Natural killer cell (primary cell): ENCODE measurements around the gene PPME1. TPM values are rescaled to one million over a fixed set of nuclear protein-coding genes. Genes with fewer than 3 reads are reported as not detected.

Experiments
- ATAC-seq, 3 donors: fragments of 150-1000 bp in 2 of 3; fragments of 200-7000 bp in 1 of 3; cut with Tn5 transposase; 1 replicate in 1 of 3; 2 replicates in 2 of 3; pipeline ENCODE4 v1.10.0; 2021; ENCODE audit warnings: mild to moderate bottlenecking in 2 of 3, moderate library complexity in 2 of 3
- DNase-seq, 2 donors: peaks; one replicate each; pipeline versions ENCODE4 v3.0.0 to v3.0.0-alpha.2; 2013 to 2021; ENCODE audit warnings: mixed read lengths in 1 of 2
- H3K27ac ChIP-seq: one replicate; pipeline ENCODE4 v1.5.1; 2013; ENCODE audit warnings: mild to moderate bottlenecking, low read length
- H3K27me3 ChIP-seq: one replicate; pipeline ENCODE4 v1.6.1; 2013; ENCODE audit warnings: low read length; ENCODE audit not compliant: control insufficient read depth, insufficient read depth
- H3K36me3 ChIP-seq: one replicate; pipeline ENCODE4 v1.6.1; 2013; ENCODE audit warnings: low read length; ENCODE audit not compliant: control insufficient read depth, insufficient read depth
- H3K4me1 ChIP-seq: one replicate; pipeline ENCODE4 v1.6.1; 2013; ENCODE audit warnings: low read length; ENCODE audit not compliant: control insufficient read depth, insufficient read depth
- H3K4me3 ChIP-seq: one replicate; pipeline ENCODE4 v1.5.1; 2013; ENCODE audit warnings: low read length
- H3K9me3 ChIP-seq: one replicate; pipeline ENCODE4 v1.6.1; 2013; ENCODE audit warnings: low read length; ENCODE audit not compliant: control insufficient read depth, insufficient read depth
- H3K27ac Mint-ChIP-seq, 2 donors: one replicate each; pipeline ENCODE4 v1.8.0; 2022; ENCODE audit warnings: mild to moderate bottlenecking in 2 of 2, mixed read lengths in 2 of 2, moderate library complexity in 1 of 2
- H3K27me3 Mint-ChIP-seq, 2 donors: one replicate each; pipeline ENCODE4 v1.8.0; 2022; ENCODE audit warnings: low read depth in 2 of 2, mixed read lengths in 2 of 2
- H3K36me3 Mint-ChIP-seq: one replicate; pipeline ENCODE4 v1.8.0; 2022; ENCODE audit warnings: mixed read lengths
- H3K4me1 Mint-ChIP-seq, 2 donors: one replicate each; pipeline ENCODE4 v1.8.0; 2022; ENCODE audit warnings: mixed read lengths in 2 of 2
- H3K4me3 Mint-ChIP-seq: one replicate; pipeline ENCODE4 v1.8.0; 2022; ENCODE audit warnings: mild to moderate bottlenecking, moderate library complexity, mixed read lengths
- H3K9me3 Mint-ChIP-seq, 2 donors: one replicate each; pipeline ENCODE4 v1.8.0; 2022; ENCODE audit warnings: mixed read lengths in 2 of 2
- CTCF ChIP-seq: fragments of 200-600 bp; IDR thresholded peaks from one replicate; pipeline ENCODE4 v1.8.0; 2022; ENCODE audit warnings: antibody characterized with exemption
- WGBS: methylation state at CpG from one replicate; pipeline ENCODE4 v1.1.7; 2013; ENCODE audit warnings: missing lambda C conversion rate; ENCODE audit not compliant: insufficient coverage; 5-methylcytosine and 5-hydroxymethylcytosine counted together
- intact Hi-C: fragments of 100-400 bp; cut with micrococcal nuclease; formaldehyde crosslinking; loops from one replicate; pipeline ENCODE4 v1.14.2; 2022
- total RNA-seq, 4 donors: library from RNA; stranded (reverse); fragments of 120-200 nt in 1 of 4; gene quantifications; one replicate each; pipeline versions ENCODE4 v1.2.3 to v1.2.4, GENCODE V29; 2013 to 2022

Gene PPME1
- total RNA-seq, 3 donors from 2014 or later (not counting 1 experiment from before 2014, with no cell fraction given) = 15.6 to 18.5 (median 16.9) TPM

GRCh38 chr11:74253361-74253760 is 82.3 kb downstream of the PPME1 start:
- no peaks in the 10 kb centered on the region for H3K9me3 ChIP-seq
- Mint-ChIP-seq H3K9me3 (no peaks in the 10 kb centered on the region), H3K36me3 (peaks cover 7% of the 10 kb centered on the region), H3K4me3 (no peak overlapping the region), H3K27me3 (no peaks in the 10 kb centered on the region), H3K4me1 (no peaks in the 10 kb centered on the region), H3K27ac (no peak overlapping the region)
- H3K27ac ChIP-seq = no peak overlapping the region
- DNase-seq (no peak), ATAC-seq (no peak)
- TF ChIP-seq CTCF = no peak
- H3K4me3 ChIP-seq = no peak overlapping the region
- H3K27me3 ChIP-seq = no peaks in the 10 kb centered on the region
- H3K4me1 ChIP-seq = no peaks in the 10 kb centered on the region
- 98% methylated on average over 8 of the region's 8 CpGs for WGBS
- H3K36me3 ChIP-seq = peaks cover 21% of the 10 kb centered on the region
- intact Hi-C loops = no loop called here

- H3K36me3 Mint-ChIP-seq = peaks cover 7% of the 10 kb centered on the region
- no peaks in the 10 kb centered on the region for H3K27me3 Mint-ChIP-seq
- Histone ChIP-seq H3K4me1 (no peaks in the 10 kb centered on the region), H3K27me3 (no peaks in the 10 kb centered on the region), H3K27ac (no peak overlapping the region), H3K4me3 (no peak overlapping the region), H3K9me3 (no peaks in the 10 kb centered on the region), H3K36me3 (peaks cover 16% of the 10 kb centered on the region)
- ATAC-seq (peak; percentile 69 to 91 (median 74)), DNase-seq (peak; percentile 32 to 81)
- 43% methylated on average over 4 of the region's 5 CpGs for WGBS
- H3K27ac Mint-ChIP-seq = no peak overlapping the region
- peak; percentile 83 for TF ChIP-seq CTCF
- H3K9me3 Mint-ChIP-seq = no peaks in the 10 kb centered on the region
- intact Hi-C loops = loop anchor here (1.0 kb wide), 1 partner anchor 193 kb away; no protein-coding TSS in a partner anchor
- H3K4me3 Mint-ChIP-seq = no peak overlapping the region
- no peaks in the 10 kb centered on the region for H3K4me1 Mint-ChIP-seq
These were observed 84.8 kb downstream of the PPME1 start for GRCh38 chr11:74255741-74256375.

GRCh38 chr11:74256378-74257133 is 85.5 kb downstream of the PPME1 start:
- TF ChIP-seq CTCF = no peak
- intact Hi-C loops = no loop called here
- WGBS = 82% methylated on average over 5 of the region's 5 CpGs
- no peaks in the 10 kb centered on the region for H3K9me3 ChIP-seq
- H3K36me3 ChIP-seq = peaks cover 9% of the 10 kb centered on the region
- no peaks in the 10 kb centered on the region for H3K4me1 Mint-ChIP-seq
- H3K36me3 Mint-ChIP-seq = peaks cover 7% of the 10 kb centered on the region
- no peaks in the 10 kb centered on the region for H3K27me3 Mint-ChIP-seq
- H3K27me3 ChIP-seq = no peaks in the 10 kb centered on the region
- no peak for DNase-seq
- no peak overlapping the region for H3K4me3 Mint-ChIP-seq
- no peak overlapping the region for H3K27ac Mint-ChIP-seq
- no peak overlapping the region for H3K27ac ChIP-seq
- no peaks in the 10 kb centered on the region for H3K9me3 Mint-ChIP-seq
- H3K4me1 ChIP-seq = no peaks in the 10 kb centered on the region
- no peak for ATAC-seq
- H3K4me3 ChIP-seq = no peak overlapping the region
